CD1c-positive myeloid dendritic cell (primary cell): ENCODE data around the gene FOXL2.
A peak's percentile ranks its signal among the peaks of the same experiment; 100 is the strongest.

ENCODE experiments used
- DNase-seq: peaks from one replicate; pipeline ENCODE4 v3.0.0-alpha.2; 2016; ENCODE audit errors: extremely low spot score

Gene FOXL2

DNA sequence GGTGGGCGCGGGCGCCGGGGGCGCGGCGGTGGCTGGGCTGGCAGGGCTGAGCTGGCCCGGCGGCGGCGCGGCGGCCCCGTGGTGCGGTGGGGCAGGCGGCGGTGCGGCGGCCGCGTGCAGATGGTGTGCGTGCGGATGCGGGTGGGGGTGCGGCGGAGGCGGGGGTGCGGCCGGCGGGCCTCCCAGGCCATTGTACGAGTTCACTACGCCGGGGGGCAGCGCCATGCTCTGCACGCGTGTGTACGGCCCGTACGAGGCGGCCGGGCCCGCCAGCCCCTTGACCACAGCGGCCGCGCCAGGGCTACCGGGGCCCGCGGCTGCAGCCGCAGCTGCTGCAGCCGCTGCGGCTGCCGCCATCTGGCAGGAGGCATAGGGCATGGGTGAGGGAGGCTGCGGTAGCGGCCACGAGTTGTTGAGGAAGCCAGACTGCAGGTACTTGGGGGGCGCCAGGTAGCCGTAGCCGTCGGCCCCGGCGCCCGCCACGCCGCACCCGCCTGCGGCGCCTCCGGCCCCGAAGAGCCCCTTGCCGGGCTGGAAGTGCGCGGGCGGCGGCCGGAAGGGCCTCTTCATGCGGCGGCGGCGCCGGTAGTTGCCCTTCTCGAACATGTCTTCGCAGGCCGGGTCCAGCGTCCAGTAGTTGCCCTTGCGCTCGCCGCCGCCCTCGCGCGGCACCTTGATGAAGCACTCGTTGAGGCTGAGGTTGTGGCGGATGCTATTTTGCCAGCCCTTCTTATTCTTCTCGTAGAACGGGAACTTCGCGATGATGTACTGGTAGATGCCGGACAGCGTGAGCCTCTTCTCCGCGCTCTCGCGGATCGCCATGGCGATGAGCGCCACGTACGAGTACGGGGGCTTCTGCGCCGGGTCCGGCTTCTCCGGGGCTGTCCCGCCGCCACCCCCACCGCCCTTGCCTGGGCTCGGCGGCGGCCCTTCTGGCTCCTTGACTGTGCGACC, 951 bp downstream of the FOXL2 start:
- peak; percentile 41 for DNase-seq

DNA sequence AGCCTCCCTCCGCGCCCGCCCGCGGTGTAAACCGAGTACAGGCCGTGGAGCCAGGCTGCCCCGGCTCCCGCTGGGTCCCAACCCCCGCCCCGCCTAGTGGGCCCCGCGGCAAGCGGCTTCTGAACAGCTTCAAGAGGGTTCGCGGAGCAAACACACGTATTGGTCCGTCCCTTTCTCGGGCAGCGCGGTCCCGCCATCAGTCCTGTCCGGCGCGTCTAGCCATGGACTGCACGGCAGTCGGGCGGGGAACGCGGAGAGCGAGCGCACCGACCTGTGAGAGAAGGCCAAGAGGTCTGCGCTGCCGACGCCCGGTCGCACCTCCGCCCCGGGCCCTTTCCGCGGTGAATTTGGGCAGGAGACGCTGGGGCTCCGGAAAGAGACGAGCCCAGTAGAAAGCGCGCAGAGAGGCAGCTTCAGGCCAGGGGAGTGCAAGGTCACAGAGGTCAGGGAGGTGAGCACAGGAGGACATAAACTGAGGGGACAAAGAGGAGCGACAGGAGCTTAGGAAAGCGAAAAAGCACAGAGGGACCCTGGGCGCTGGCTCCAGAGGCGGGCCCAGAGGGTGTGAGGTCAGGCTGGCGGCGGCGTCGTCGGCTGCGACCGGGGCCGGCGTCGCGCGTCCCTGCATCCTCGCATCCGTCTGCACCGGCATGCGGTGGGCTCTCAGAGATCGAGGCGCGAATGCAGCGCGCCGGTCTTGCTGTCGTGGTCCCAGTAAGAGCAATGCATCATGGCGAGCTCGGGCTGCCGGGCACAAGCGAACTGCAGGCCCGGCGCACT, 1.8 kb downstream of the FOXL2 start:
- DNase-seq, result no peak

DNA sequence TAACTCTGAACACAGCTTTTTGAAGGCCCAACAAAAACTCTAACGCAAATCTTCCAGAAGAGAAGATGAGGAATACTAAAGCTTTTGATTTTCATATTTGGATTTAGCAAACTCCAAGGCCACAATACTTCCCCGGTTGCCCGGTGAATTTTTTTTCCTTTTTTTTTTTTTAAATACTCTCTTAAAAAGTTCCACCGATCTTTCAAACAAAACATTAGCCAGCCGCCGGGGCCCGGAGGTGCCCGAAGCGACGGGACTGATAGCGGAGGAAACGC, 2.3 kb downstream of the FOXL2 start:
- no peak for DNase-seq

DNA sequence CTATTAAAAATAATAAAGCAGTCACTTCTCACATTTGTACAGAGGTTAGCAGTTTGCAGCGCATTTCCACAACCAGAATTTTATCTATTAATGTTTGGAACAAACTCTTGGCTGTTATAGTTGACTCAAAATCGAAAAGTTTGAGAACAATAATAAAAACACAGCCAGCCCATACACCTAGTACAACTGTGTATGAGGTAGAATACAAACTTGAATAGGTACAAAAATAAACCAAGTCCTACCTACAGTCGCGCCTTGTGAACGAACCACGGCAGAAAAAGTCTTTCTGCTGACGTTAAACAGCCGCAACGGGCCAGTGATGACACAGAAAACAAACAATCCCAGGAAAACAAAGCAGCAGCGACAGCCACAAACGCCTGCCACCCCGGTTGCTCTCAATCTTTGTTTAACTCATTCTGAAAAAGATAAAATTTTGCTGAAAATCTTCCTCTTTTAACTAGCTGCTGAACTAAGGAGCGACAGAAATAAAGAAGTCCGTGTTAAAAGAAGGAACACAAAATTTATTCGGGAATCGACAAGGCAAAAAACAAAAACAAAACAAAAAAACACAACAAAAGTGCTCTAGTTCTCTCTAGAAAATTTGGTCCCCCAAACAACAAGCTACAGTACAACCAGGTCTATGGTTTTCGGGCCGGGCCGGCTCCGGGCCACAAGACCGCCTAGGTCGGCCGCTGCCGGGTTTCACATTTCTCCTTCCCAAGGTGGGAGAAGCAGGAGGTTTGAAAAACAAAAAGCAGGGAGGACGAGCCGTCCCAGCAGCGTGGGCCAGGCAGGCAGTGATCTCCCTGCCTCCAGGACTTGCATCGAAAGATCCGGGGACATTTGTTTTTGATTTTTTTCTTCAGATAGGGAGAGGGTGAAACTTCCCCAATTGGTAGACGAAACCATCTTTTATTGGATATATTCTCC, 2.9 kb downstream of the FOXL2 start:
- DNase-seq, result no peak

DNA sequence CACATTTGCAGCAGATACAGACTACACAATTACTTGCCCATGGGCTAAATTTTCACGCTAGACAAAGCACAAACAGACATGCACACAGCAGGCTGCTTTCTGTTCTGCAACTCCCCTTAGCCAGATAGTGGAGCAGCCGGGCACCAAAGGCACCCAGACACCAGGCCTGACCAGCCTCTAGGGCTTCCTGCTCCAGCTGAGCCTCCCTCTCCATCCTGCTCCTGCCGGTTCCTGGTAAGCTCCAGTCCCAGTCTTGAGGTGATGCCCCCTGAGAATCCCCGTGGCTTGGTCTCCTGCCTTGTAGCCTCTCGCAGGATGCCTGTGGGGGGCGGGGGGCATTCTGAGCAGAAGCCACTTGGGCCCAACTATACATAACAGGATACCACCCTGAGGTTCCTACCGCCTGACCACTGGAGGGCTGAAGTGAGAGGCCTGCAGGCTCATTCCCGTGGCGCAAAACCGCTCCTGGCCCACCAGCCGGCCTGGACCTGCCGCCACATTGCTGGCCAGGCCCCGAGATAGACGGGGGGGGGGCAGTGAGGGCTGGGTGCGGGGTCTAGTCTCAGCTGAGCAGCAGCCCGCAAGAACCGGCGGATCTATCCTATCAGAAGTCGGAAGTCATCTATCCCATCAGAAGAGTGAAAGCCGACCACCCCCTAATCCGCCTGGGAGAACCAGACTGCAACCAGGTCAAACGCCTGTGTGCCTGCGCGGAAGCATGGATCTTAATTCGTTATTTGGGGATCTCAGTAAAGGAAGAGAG, 3.9 kb downstream of the FOXL2 start:
- no peak for DNase-seq

DNA sequence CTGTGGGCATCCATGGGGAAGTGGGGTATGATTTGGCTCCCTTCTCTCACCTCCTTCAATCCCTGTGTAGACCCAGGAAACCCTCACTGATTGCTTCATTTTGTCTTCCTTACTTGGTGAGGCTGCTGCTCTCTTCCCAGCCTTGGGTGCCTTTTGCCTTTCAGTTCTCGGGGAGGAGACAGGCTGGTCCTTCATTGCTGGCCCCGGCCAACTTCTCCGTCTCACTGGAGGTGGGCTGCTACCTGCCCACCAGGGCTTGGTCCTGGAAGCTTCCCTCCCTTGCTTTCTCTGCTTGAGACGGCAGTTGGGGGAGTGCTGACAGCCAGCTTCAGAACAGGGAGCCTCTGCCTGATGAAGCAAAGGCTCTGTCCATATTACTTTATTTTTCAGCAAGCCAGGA, 4.7 kb downstream of the FOXL2 start:
- DNase-seq, result no peak

DNA sequence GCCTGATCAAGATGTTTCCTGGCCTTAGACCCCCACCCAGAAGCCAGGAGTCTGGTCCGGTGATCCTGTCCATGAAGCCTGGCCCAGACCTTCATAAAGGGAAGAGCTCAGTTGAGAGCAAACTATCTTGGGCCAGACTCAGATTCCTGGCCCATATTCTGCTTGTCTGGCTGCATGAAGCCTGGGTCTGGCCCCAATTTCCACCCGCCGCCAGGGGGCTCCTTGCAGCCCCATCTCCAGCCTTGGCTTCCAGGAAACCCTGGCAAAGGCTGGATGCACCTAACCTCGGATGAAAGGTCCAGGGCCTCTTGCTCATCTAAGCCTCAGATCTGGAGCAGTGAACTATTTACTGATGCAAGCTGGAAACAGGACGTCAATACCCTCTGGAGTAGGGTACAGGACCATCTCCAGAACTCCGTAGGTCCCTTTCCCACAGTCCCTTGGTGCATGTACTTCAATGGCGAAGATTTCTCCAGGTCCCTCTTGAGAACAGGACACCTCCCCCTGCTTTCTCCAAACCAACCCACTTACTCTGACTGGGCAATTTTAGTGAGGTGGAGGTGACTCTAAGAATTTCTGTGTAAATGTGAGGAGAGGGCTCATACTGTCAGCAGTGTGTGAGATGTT, 5.6 kb downstream of the FOXL2 start:
- peak; percentile 37 for DNase-seq

DNA sequence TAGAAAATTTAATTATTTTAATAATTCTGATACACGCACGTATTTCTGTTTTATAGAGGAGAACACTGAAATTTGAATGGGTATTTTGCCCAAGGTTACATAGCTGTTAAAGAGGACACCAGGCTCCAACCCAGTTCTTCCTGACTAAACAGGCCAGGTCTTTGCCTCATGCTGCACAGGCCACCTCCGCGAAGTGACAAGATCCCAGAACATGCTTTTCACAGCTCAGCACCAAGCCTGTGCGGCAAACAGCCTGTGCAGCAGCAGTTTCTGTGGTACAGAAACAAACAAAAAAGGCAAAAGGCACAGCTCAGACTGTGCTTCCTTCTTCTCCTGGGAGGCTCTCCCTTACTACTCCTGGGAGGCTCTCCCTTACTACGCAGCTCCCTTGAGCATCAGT, 6.5 kb downstream of the FOXL2 start:
- DNase-seq, result no peak

DNA sequence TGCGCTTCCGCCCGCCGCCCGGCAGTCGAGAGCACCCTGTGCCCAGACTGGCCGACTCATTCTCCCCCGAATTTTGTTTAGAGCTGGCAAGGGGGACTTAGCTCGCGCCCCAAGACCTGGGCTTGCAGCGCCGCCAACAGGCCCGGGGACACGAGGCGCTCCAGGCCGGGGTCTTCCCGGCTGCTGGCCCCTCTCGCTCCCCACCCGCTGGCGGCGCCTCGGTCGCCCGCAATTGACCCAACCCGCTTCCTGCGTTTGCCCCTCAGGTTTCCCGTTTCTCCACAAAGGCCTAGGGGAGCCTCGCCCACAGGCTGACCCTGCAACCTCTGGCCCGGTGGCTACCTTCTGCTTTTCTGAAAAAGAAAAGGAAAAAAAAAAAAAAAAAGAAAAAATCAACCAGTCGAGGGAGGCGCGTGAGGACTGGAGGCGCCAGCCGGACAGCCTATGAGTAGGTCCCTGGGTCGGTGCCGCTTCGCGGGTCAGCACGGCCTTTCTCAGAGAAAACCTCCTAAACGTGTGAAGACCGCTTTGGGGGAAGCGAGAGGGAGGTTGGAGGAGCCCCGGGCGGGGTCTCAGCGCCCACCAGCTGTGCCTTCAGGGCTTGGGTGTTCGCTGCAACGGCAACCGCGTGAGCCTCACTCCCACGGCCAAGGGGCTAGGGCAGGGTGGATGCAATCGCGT, 7.2 kb downstream of the FOXL2 start:
- peak; percentile 17 for DNase-seq

DNA sequence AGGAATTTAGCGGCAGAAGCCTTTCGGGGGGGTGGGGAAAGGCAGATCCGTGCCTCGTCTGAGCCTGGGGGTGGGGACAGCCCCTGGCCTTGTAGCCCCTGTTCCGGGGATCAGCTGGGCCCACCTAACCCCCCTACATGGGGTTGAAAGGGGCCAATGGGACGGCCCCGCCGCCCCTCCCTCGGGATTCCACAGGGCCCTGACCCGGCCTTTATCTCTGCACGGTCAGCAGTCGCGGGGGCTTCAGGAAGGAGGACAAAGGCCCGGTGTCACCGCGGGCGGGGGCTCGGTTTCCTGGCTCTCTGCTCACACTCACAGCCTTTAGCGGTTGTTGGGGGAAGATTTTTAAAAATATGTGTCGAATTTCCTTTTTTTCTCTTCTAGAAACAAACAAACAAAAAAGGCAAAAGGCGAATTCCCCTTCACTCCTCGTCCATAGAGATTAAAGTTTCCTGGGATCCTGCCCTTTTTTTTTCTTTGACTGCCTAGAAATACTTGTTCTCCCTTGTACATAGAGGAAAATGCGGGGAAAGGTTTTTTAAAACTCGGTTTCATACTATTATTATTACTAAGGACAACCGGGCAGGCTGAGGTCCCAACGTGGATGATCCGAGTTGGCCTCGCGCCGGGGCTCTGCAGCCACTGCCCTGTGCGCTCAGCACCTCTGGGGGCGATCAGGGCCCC, 7.9 kb downstream of the FOXL2 start:
- no peak for DNase-seq

DNA sequence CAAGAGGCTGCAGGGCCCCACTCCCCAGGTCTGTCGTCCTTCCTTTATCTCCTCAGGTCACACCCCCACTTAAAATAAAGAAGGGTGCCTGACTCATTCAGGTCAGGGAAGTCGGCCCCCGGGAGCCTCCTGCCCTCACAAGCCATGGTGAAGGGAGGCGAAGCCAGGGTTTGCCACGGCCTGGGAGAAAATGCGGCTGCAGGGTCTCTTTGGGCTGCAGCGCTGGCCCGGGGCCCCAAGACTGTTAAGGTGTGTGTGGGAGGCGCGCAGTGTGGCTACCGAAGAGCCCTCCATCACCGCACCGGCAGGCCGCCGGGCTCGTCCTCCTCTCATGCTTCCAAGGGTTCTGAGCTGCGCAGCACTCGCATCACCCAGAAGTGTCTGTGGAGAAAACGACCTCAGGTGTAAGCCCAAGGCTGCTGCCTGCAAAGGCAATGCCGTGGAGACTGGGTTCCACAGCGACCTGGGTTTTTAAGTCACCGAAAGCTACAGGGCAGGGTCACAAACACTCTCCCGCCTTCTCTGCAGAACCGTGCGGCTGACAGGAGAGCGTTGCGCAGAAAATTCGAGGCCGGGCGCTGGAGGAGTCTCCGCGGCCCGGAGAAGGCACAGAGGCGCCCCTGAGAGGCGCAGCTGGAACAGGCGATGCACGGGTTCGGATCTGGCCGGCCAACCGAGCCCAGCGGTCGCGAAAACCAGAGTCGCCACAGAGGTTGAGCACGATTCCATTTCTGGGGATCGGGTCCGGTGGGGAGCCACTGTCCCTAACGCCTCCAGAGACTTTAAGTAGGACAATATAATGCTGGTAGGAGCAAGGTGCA, 8.7 kb downstream of the FOXL2 start:
- DNase-seq, result peak; percentile 23

DNA sequence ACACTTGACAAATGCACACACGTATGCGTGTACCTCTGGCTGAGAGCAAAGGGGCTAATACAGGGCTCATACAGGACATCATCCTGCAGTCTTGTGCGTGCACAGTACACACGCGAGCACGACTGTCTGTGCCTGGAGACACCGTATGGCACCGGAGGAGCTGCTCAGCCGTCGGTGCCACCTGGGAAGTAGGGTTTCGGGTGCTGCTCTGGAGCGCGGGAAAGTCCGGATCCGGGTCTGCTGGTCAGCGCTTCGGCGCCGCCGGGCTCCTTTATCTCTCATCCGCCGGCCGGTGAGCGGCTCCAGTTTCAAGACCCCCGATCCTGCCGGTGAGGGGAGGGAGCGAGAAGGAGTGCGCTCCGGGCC, 9.3 kb downstream of the FOXL2 start:
- DNase-seq, result no peak

DNA sequence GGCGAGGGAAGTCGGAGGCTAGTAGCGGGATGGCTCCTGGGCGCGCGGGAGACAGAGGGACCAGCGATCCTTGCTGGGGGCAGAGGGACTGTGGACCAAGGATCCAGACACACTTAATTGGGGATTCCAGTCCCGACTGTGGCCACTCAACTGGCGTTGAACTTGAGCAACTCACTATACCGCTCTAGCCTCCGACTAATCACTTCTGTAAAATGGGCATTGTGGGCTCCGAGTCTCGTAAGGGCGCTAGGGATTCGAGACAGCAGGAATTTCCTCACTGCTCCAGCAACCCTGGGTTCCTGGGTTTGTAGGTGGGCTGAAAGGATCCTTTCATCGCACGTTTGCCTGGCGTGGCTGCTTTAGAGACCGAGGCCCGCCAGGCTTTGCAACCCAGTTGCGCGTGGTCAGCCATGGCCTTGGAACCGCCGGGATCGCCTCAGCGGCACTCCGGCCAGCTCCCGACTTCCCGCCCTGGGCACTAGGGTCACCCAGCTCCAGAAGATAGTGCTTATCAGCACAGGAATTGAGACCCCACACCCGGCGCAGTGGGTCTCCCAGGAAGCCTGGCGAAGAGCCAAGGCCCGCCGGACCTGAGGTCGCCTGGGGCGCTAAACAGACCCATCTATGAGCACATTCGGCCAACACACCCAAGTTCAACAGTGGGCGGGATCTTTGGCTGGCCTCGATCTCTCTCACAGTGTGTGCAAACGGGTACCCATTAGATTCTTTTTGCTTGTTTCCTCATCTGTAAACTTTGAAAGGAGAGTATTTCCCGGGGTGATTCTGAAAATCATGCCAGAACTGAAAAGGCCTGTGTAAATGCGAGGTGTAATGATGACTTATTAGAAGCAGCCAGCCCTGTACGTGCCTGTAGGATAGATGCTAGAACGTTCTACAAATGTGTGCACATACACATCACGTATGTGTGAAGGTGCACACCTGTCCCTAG, 9.9 kb downstream of the FOXL2 start:
- DNase-seq, result no peak

DNA sequence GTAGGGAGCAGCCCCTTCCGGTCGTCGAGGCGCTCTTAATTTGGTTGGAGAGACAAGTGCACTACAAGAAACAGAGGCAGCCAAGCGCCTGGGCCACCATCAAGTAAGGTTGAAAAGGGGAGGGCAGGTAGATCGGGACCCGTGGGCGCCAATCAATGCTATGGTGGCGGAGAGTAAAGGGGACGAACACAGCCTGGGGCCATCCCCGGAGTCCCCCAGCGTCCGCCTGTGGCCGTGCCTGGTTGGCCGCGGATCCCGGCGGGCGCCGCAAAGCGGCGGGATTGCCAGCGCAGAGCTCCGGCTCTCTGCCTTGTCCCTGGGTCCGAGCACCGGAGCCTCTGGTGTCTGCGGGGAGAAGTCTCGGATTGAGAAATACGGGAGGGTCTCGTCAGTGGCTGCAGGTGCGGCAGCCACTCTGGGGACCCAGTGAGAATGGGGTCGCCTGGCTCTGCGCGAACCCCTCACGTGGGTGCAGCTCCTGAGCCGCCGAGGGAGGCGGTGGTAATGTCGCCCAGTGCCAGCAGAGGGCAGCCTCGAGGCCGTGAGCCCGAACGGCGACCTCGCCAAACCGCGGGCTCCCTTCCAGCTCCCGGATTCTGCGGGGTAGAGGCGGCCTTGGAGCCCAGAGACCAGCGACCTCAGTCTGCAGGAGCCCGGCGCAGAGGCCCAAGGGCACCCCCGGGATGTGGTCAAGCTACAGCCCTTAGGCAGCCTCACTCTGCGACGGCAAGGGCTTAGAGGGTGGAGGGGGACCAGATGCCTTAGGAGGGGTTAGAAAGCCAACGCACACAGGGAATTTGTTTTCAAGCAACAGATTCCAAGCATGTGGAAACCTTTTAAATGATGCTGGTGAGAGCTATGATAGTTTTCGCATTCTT, 10.8 kb downstream of the FOXL2 start:
- DNase-seq, result peak; percentile 69

DNA sequence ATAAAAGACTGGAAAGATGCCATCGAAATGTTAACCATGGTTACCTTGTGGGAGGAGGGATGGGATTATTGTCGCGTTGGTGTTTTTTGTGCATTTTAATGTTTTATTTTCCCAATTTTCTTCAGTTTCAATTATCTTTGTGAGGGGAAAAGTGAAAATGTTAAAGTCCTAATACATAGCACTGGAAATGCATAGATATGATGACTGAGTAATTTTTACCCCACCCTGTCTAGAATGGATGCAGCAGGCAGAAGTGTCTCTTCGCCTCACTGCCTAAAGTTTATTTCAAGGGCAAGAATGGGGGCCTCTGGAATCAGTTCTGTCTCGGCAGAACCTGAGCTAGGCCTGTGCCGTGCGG, 11.5 kb downstream of the FOXL2 start:
- DNase-seq, result no peak

DNA sequence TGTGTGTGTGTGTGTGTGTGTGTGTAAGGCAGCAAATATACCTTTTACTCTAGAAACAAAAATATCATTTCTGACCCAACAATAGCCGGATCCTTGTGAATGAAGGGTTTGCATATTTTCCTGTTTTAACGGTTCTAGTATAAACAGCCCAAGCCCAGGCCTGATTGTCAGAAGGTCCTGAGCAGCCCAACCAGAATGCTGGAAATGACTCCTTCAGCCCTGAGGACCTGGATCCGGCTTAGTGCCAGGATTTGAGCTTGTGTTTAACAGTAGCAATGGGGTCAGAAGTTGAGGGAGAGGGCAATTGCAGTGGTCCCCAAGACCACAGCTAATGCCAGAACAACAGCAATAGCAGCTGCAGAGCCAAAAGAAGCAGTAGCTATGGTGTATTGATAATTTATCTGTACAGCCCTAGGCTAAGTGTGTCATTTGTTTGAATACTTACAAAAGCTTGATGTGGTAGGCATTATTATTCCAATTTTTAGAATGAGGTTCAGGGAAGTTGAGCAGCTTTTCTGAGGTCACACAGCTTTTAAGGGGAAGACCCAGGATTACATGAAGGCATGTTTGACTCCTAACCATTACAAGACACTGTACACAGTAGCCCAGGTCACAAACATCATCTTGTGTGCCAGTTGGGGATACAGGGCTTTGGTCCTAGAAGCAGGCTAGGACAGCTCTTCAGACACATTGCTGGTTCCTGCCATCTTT, 12.8 kb downstream of the FOXL2 start:
- DNase-seq, result no peak
